ENCODE data around the gene CCDC144A. TPM values are rescaled to one million over a fixed set of nuclear protein-coding genes. Genes with fewer than 3 reads are reported as not detected.
"Not testable (repeated sequence)": the region's sequence is repeated elsewhere in the genome, so short reads cannot be mapped to it uniquely, and the experiment has no call there.

The CCDC144A gene
- total RNA-seq, result 1 to 10 TPM; 4.0 to 8.6 TPM

GRCh38 chr17:16689731-16690281, at the start of gene CCDC144A:
Gene CCDC144A (plus strand): TSS chr17:16690241. CDS start chr17:16690401, 160 bp downstream.
- H3K4me1 ChIP-seq; H3K4me3 ChIP-seq; H3K9me3 ChIP-seq; H3K27me3 ChIP-seq; intact Hi-C loops (cut with DNase I); H3K36me3 ChIP-seq (replicated peaks in 1 of 2; ENCODE audit: insufficient read depth in 1 of 2, low read depth in 2 of 2); H3K27ac ChIP-seq: not testable (repeated sequence)
- ATAC-seq (peak; percentile 42), DNase-seq (peak; percentile 14 to 86 (median 50))
- TF ChIP-seq CTCF (IDR thresholded peaks at IDR 0.05) (peak; percentile 27 to 97 (median 69)), POLR2A (IDR thresholded peaks at IDR 0.05) (peak in 1 of 3 donors; percentile 42)
- WGBS, 2 donors, result 47% methylated on average over 33 of the region's 33 CpGs; no CpG with 5 or more reads in 1 of the 2 donors

GRCh38 chr17:16649585-16649984, 40.5 kb upstream of the CCDC144A start:
- 84 to 93% methylated on average over 3 of the region's 3 CpGs for WGBS, 2 donors
- H3K27ac ChIP-seq, result no peak overlapping the region
- H3K4me3 ChIP-seq, result no peak overlapping the region
- intact Hi-C loops (cut with DNase I), result no loop called here
- no peak for TF ChIP-seq POLR2A (IDR thresholded peaks at IDR 0.05)
- no peak for TF ChIP-seq CTCF (IDR thresholded peaks at IDR 0.05)
- H3K9me3 ChIP-seq, result no peaks in the 10 kb centered on the region
- peaks cover 5% of the 10 kb centered on the region for H3K4me1 ChIP-seq
- no peaks in the 10 kb centered on the region for H3K27me3 ChIP-seq
- ATAC-seq, result no peak
- no peaks in the 10 kb centered on the region for H3K36me3 ChIP-seq (replicated peaks in 1 of 2; ENCODE audit: insufficient read depth in 1 of 2, low read depth in 2 of 2)
- no peak for DNase-seq

GRCh38 chr17:16652252-16652651, 37.8 kb upstream of the CCDC144A start:
- H3K36me3 ChIP-seq (replicated peaks in 1 of 2; ENCODE audit: insufficient read depth in 1 of 2, low read depth in 2 of 2), result no peaks in the 10 kb centered on the region
- intact Hi-C loops (cut with DNase I), result no loop called here
- WGBS, 2 donors, result 81 to 88% methylated on average over 4 of the region's 4 CpGs
- TF ChIP-seq POLR2A (IDR thresholded peaks at IDR 0.05) (no peak), CTCF (IDR thresholded peaks at IDR 0.05) (no peak)
- H3K9me3 ChIP-seq, result no peaks in the 10 kb centered on the region
- H3K27me3 ChIP-seq, result no peaks in the 10 kb centered on the region
- H3K4me1 ChIP-seq, result peaks cover 5% of the 10 kb centered on the region
- no peak overlapping the region for H3K4me3 ChIP-seq
- no peak for ATAC-seq
- H3K27ac ChIP-seq, result peak overlapping the region in 2 of 4 donors; percentile 91 to 95
- no peak for DNase-seq

- no peak for DNase-seq
- H3K36me3 ChIP-seq (replicated peaks in 1 of 2; ENCODE audit: insufficient read depth in 1 of 2, low read depth in 2 of 2), result no peaks in the 10 kb centered on the region
- H3K27ac ChIP-seq, result peak overlapping the region; percentile 91 to 95 (median 94)
- no peak for ATAC-seq
- TF ChIP-seq POLR2A (IDR thresholded peaks at IDR 0.05) (no peak), CTCF (IDR thresholded peaks at IDR 0.05) (no peak)
- intact Hi-C loops (cut with DNase I), result no loop called here
- no peaks in the 10 kb centered on the region for H3K9me3 ChIP-seq
- H3K4me3 ChIP-seq, result peak overlapping the region; percentile 19 to 33
- H3K27me3 ChIP-seq, result no peaks in the 10 kb centered on the region
- 3 to 7% methylated on average over 8 of the region's 8 CpGs for WGBS, 2 donors
- H3K4me1 ChIP-seq, result peaks cover 5% of the 10 kb centered on the region
Observed at GRCh38 chr17:16652847-16653366, 37.1 kb upstream of the CCDC144A start.
